Neural cell (in vitro differentiated cells): ENCODE measurements around the gene PTPRN2. TPM values are rescaled to one million over a fixed set of nuclear protein-coding genes. Genes with fewer than 3 reads are reported as not detected.

Experiments used
- H2AFZ ChIP-seq: fragments of 200-600, 300-800 bp; sonication (generic), shearing (Covaris generic); 2 replicates; pipeline ENCODE4 v1.6.0; 2014; ENCODE audit warnings: low read depth, mild to moderate bottlenecking, antibody characterized with exemption, low read length, moderate library complexity
- H3F3A ChIP-seq: fragments of 200-600 bp; shearing (Covaris generic); 2 replicates; pipeline ENCODE4 v1.6.1; 2016; ENCODE audit warnings: mild to moderate bottlenecking, moderate library complexity, mixed read lengths, antibody characterized with exemption, low read length; ENCODE audit not compliant: insufficient read depth, poor library complexity, severe bottlenecking
- H3K27ac ChIP-seq: fragments of 200-600, 300-800 bp; sonication (generic), shearing (Covaris generic); 2 replicates; pipeline ENCODE4 v1.5.1; 2014; ENCODE audit warnings: mild to moderate bottlenecking, low read length, moderate library complexity
- H3K27me3 ChIP-seq: fragments of 300-800, 200-600 bp; sonication (generic), shearing (Covaris generic); 2 replicates; pipeline ENCODE4 v1.6.0; 2014; ENCODE audit warnings: mild to moderate bottlenecking, low read depth, low read length, moderate library complexity; ENCODE audit not compliant: insufficient read depth
- H3K36me3 ChIP-seq: fragments of 300-800, 200-600 bp; sonication (generic), shearing (Covaris generic); 2 replicates; pipeline ENCODE4 v1.5.1; 2014; ENCODE audit warnings: mild to moderate bottlenecking, antibody characterized with exemption, low read length, moderate library complexity; ENCODE audit not compliant: insufficient read depth
- H3K4me2 ChIP-seq: fragments of 300-800, 200-600 bp; sonication (generic), shearing (Covaris generic); 2 replicates; pipeline ENCODE4 v1.6.0; 2014; ENCODE audit warnings: mild to moderate bottlenecking, low read length
- H3K4me3 ChIP-seq: fragments of 300-800, 200-600 bp; sonication (generic), shearing (Covaris generic); 2 replicates; pipeline ENCODE4 v1.5.1; 2014; ENCODE audit warnings: mild to moderate bottlenecking, low read length, moderate library complexity
- H3K79me2 ChIP-seq: fragments of 200-600 bp; shearing (Covaris generic); replicated peaks from 2 replicates; pipeline ENCODE4 v1.6.0; 2014; ENCODE audit warnings: mild to moderate bottlenecking, low read length, moderate library complexity; ENCODE audit not compliant: insufficient read depth
- H3K9ac ChIP-seq: fragments of 300-800, 200-600 bp; sonication (generic), shearing (Covaris generic); 2 replicates; pipeline ENCODE4 v1.6.1; 2016; ENCODE audit warnings: mild to moderate bottlenecking, low read length, mixed read lengths
- H3K9me2 ChIP-seq: fragments of 200-600 bp; shearing (Covaris generic); 2 replicates; pipeline ENCODE4 v1.6.1; 2016; ENCODE audit warnings: mild to moderate bottlenecking, low read length, mixed read lengths; ENCODE audit not compliant: insufficient read depth
- H3K9me3 ChIP-seq: fragments of 200-600, 300-800 bp; sonication (generic), shearing (Covaris generic); 2 replicates; pipeline ENCODE4 v1.6.1; 2016; ENCODE audit warnings: mild to moderate bottlenecking, mixed run types, low read length, moderate library complexity, mixed read lengths
- H4K20me1 ChIP-seq: fragments of 200-600 bp; shearing (Covaris generic); 2 replicates; pipeline ENCODE4 v1.6.1; 2016; ENCODE audit warnings: mild to moderate bottlenecking, mixed run types; ENCODE audit not compliant: insufficient read depth
- EP300 ChIP-seq: fragments of 450-650 bp; conservative IDR thresholded peaks from 2 replicates; pipeline ENCODE4 v1.6.1; 2014; ENCODE audit warnings: antibody characterized with exemption, mild to moderate bottlenecking, moderate library complexity; ENCODE audit not compliant: poor library complexity, severe bottlenecking
- EZH2 ChIP-seq: fragments of 200-600, 300-800 bp; shearing (Covaris generic), sonication (generic); IDR thresholded peaks from 2 replicates; pipeline ENCODE4 v1.6.1; 2014; ENCODE audit warnings: antibody characterized with exemption, low read length, borderline replicate concordance, mild to moderate bottlenecking; ENCODE audit not compliant: insufficient read depth, poor library complexity, severe bottlenecking
- MXI1 ChIP-seq: fragments of 450-650 bp; conservative IDR thresholded peaks from 2 replicates; pipeline ENCODE4 v1.6.1; 2014; ENCODE audit warnings: antibody characterized with exemption, mild to moderate bottlenecking; ENCODE audit not compliant: poor library complexity, severe bottlenecking
- POLR2AphosphoS5 ChIP-seq: IDR thresholded peaks from 2 replicates; pipeline ENCODE4 v1.6.1; 2012
- RAD21 ChIP-seq: fragments of 450-650 bp; conservative IDR thresholded peaks from 2 replicates; pipeline ENCODE4 v1.6.1; 2014; ENCODE audit warnings: antibody characterized with exemption, mild to moderate bottlenecking, moderate library complexity
- SMC3 ChIP-seq: fragments of 450-650 bp; conservative IDR thresholded peaks from 2 replicates; pipeline ENCODE4 v1.6.1; 2014; ENCODE audit warnings: antibody characterized with exemption, mild to moderate bottlenecking, moderate library complexity; ENCODE audit not compliant: poor library complexity
- TAF1 ChIP-seq: IDR thresholded peaks from 2 replicates; pipeline ENCODE4 v1.6.1; 2012; ENCODE audit warnings: low read depth
- polyA plus RNA-seq: library from polyadenylated mRNA; depleted of rRNA; stranded (reverse); fragments of >200 nt; gene quantifications from 2 replicates; pipeline ENCODE4 v1.2.3, GENCODE V29; 2014
- TF ChIP-seq, protein P1 (sequence below): IDR thresholded peaks from 2 replicates; pipeline ENCODE4 v1.6.1; 2012; ENCODE audit warnings: borderline replicate concordance
- TF ChIP-seq, protein P2 (sequence below): fragments of 450-650 bp; IDR thresholded peaks from 2 replicates; pipeline ENCODE4 v1.5.1; 2014; ENCODE audit warnings: antibody characterized with exemption, mild to moderate bottlenecking, moderate library complexity; ENCODE audit not compliant: poor library complexity, severe bottlenecking

PTPRN2 gene
- polyA plus RNA-seq, 1 donor from 2014 or later, result 31.0 TPM

DNA sequence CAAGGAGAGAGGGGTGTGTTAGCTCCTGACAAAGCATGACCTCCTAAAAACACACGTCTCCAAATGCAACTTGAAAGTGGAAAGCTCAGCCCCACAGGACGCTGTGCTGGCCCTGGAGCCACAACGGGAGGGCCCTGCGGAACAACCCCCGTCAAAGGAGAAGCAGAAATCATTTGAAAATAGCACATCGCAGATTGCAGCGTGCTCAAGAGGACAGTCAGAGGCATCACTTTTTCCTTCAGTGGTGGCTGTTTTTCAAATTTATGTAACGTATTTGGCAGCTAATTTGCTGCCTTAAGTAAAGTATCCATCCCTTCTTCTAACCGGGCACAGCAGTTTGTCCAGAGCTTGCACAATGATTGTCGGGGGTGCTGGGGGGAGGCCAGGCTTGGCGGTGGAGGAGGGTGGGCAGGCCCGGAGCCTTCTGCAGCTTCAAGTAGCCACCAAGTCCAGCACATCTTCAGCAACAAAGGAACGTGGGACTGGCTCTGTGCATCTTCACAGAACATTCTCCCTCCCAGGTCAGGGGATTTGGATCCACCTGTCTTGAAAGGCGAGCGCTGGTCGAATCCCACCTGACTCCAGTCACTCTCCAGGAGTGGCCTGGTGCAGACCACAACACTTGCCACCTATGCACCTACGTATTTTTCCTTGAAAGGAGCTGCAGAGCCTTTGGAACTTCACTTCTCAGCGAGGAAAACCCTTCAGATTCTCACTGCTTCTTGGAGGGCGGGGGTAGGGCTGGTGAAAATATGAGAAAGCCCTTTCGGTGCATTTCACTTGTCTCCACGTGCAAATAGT lies 904.5 kb downstream of the PTPRN2 start:
- H3K27ac ChIP-seq, result peak overlapping the region; percentile 99
- H3K27me3 ChIP-seq, result no peaks in the 10 kb centered on the region
- H3K4me2 ChIP-seq, result peak overlapping the region; percentile 87
- peaks cover 93% of the 10 kb centered on the region for H3K79me2 ChIP-seq
- no peaks in the 10 kb centered on the region for H3K36me3 ChIP-seq
- H3F3A ChIP-seq, result peaks cover 8% of the 10 kb centered on the region
- no peak for TF ChIP-seq RAD21
- TF ChIP-seq POLR2AphosphoS5, result no peak
- no peak for TF ChIP-seq MXI1
- peak; percentile 47 for TF ChIP-seq TAF1
- no peak for TF ChIP-seq SMC3
- H3K4me3 ChIP-seq, result peak overlapping the region; percentile 98
- no peaks in the 10 kb centered on the region for H3K9me3 ChIP-seq
- no peak overlapping the region for H2AFZ ChIP-seq
- peak overlapping the region; percentile 99 for H3K9ac ChIP-seq
- no peaks in the 10 kb centered on the region for H3K9me2 ChIP-seq
- H4K20me1 ChIP-seq, result peaks cover 17% of the 10 kb centered on the region

DNA sequence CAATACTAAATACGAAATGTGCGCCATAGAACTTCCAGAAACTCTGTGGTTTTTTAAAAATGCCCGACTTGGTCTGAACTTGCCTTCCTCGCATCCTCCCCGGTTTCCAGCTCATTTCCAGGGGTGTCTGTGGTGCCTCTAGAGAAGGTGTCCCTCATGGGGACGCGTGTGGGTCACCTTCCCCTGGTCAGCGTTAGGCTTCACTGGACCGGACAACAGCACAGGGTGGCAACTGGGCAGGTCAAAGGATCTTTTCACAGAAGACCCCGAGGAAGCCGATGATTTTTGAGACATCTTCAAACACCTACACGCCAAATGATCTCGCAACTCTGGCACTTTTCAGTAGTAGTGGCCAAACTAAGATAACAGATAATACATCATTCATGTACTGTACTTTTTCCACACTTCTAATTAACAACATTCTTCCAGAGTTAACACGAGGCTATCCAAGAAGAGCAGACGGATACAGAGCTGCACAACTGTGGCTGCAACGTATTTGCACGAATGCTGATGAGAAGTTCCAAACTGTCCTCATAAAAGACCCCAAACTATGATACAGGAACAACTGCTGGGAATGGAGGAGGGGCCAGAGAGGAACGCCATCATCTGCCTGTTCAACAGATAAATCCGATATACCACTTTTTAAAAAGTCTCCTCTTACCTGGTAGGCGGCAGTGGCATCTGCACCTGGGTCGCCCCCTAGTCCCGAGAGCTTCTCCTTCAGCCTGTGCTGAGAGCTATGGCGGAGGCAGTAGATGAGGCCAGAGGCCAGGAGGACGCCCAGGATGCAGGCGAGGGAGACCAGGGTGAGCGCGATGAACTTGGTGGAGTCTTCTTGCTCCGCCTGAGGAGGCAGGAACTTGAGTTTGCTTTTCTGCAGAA lies 905.3 kb downstream of the PTPRN2 start:
- no peaks in the 10 kb centered on the region for H3K9me3 ChIP-seq
- H2AFZ ChIP-seq, result no peak overlapping the region
- peak overlapping the region; percentile 87 for H3K4me2 ChIP-seq
- H3K36me3 ChIP-seq, result no peaks in the 10 kb centered on the region
- H4K20me1 ChIP-seq, result peaks cover 17% of the 10 kb centered on the region
- peak overlapping the region; percentile 98 for H3K4me3 ChIP-seq
- peak overlapping the region; percentile 99 for H3K27ac ChIP-seq
- H3K27me3 ChIP-seq, result no peaks in the 10 kb centered on the region
- TF ChIP-seq, protein P1, sequence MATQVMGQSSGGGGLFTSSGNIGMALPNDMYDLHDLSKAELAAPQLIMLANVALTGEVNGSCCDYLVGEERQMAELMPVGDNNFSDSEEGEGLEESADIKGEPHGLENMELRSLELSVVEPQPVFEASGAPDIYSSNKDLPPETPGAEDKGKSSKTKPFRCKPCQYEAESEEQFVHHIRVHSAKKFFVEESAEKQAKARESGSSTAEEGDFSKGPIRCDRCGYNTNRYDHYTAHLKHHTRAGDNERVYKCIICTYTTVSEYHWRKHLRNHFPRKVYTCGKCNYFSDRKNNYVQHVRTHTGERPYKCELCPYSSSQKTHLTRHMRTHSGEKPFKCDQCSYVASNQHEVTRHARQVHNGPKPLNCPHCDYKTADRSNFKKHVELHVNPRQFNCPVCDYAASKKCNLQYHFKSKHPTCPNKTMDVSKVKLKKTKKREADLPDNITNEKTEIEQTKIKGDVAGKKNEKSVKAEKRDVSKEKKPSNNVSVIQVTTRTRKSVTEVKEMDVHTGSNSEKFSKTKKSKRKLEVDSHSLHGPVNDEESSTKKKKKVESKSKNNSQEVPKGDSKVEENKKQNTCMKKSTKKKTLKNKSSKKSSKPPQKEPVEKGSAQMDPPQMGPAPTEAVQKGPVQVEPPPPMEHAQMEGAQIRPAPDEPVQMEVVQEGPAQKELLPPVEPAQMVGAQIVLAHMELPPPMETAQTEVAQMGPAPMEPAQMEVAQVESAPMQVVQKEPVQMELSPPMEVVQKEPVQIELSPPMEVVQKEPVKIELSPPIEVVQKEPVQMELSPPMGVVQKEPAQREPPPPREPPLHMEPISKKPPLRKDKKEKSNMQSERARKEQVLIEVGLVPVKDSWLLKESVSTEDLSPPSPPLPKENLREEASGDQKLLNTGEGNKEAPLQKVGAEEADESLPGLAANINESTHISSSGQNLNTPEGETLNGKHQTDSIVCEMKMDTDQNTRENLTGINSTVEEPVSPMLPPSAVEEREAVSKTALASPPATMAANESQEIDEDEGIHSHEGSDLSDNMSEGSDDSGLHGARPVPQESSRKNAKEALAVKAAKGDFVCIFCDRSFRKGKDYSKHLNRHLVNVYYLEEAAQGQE, result no peak
- TF ChIP-seq, protein P2, sequence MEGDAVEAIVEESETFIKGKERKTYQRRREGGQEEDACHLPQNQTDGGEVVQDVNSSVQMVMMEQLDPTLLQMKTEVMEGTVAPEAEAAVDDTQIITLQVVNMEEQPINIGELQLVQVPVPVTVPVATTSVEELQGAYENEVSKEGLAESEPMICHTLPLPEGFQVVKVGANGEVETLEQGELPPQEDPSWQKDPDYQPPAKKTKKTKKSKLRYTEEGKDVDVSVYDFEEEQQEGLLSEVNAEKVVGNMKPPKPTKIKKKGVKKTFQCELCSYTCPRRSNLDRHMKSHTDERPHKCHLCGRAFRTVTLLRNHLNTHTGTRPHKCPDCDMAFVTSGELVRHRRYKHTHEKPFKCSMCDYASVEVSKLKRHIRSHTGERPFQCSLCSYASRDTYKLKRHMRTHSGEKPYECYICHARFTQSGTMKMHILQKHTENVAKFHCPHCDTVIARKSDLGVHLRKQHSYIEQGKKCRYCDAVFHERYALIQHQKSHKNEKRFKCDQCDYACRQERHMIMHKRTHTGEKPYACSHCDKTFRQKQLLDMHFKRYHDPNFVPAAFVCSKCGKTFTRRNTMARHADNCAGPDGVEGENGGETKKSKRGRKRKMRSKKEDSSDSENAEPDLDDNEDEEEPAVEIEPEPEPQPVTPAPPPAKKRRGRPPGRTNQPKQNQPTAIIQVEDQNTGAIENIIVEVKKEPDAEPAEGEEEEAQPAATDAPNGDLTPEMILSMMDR, result no peak
- no peak for TF ChIP-seq MXI1
- no peak for TF ChIP-seq POLR2AphosphoS5
- no peak for TF ChIP-seq EZH2
- no peak for TF ChIP-seq RAD21
- TF ChIP-seq EP300, result no peak
- no peak for TF ChIP-seq TAF1
- no peak for TF ChIP-seq SMC3
- H3K9me2 ChIP-seq, result no peaks in the 10 kb centered on the region
- H3K79me2 ChIP-seq, result peaks cover 93% of the 10 kb centered on the region
- peak overlapping the region; percentile 99 for H3K9ac ChIP-seq
- peaks cover 8% of the 10 kb centered on the region for H3F3A ChIP-seq
